PC-3 (cell line): ENCODE results near the gene NRSN1. TPM values are rescaled to one million over a fixed set of nuclear protein-coding genes. Genes with fewer than 3 reads are reported as not detected.

Experiments
- total RNA-seq: library from RNA; depleted of rRNA; stranded (reverse); fragments of >200 nt; gene quantifications from 2 replicates; pipeline ENCODE4 v1.2.3, GENCODE V29; 2014; rRNA removed

NRSN1 gene
- total RNA-seq, 1 experiment from 2014 or later = not detected

Other genes with a start within 250 kb of the NRSN1 start
- 0.11 TPM in 1 of 2 replicates, not detected in the other for gene DCDC2, start 231.8 kb downstream of the NRSN1 start, total RNA-seq